ENCODE results near the gene TTLL12. TPM values are rescaled to one million over a fixed set of nuclear protein-coding genes. Genes with fewer than 3 reads are reported as not detected.

The TTLL12 gene
- polyA plus RNA-seq, 1 experiment, result 5.7 TPM

DNA sequence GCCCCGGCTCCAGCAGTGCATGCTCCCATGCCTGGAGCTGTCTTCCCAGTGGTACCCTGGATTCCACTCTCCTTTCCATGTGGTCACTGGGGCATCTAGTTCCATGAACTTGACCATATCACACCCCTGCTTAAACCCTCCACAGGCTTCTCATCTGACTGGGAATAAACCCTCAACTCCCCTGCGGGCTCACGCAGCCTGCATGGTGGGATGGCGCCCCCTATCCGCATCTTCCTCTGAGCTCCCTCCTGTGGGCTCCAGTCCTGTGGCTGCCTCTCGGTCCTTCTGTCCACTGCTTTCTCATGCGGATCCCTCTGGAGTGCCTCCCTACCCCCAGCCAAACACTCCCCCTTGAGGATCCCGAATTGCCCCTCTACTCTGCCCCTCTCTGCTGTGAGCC is 41.4 kb upstream of the TTLL12 start:
- ChIA-PET POLR2A (interaction anchor here (0.7 kb wide), 1 partner anchor 8 kb away, joined by 6 read pairs; no protein-coding TSS in a partner anchor), CTCF (interaction anchor here (1.0 to 2.7 kb wide), 5 partner anchors 45 to 161 kb away, joined by 3 to 8 read pairs (median 5); no protein-coding TSS in a partner anchor)

DNA sequence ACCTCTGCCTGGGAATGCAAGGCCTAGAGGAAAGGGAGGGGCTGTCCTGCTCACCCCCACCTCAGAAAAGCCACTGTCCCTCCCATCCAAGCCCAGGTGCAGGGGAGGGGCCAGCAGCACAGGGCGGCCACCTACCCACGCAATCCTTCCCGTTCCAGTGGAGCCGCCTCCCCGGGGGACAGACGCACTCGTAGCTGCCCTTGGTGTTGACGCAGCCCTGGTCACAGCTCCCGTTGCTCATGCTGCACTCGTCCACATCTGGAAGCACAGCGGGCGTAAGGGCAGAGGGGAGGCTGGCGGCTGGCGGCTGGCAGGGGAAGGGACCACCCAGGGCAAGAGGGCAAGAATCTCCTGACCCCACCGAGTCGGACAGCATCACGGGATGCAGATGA is 40.3 kb upstream of the TTLL12 start:
- H3K4me3 ChIP-seq (ENCODE audit: low read depth, low read length), result no peak overlapping the region
- ChIA-PET POLR2A (no interaction called here), CTCF (interaction anchor here (0.6 to 2.7 kb wide), 5 partner anchors 39 to 158 kb away, joined by 3 to 7 read pairs (median 5); no protein-coding TSS in a partner anchor)
- H3K9me3 ChIP-seq (ENCODE audit: control insufficient read depth, insufficient read depth, low read length), result no peaks in the 10 kb centered on the region; the same call in 1 of the 2 replicates
- no peak for DNase-seq (ENCODE audit: low read depth, low spot score)
- H3K27me3 ChIP-seq (ENCODE audit: control insufficient read depth, insufficient read depth, low read length), result peaks cover 25% of the 10 kb centered on the region
- TF ChIP-seq, protein P1, sequence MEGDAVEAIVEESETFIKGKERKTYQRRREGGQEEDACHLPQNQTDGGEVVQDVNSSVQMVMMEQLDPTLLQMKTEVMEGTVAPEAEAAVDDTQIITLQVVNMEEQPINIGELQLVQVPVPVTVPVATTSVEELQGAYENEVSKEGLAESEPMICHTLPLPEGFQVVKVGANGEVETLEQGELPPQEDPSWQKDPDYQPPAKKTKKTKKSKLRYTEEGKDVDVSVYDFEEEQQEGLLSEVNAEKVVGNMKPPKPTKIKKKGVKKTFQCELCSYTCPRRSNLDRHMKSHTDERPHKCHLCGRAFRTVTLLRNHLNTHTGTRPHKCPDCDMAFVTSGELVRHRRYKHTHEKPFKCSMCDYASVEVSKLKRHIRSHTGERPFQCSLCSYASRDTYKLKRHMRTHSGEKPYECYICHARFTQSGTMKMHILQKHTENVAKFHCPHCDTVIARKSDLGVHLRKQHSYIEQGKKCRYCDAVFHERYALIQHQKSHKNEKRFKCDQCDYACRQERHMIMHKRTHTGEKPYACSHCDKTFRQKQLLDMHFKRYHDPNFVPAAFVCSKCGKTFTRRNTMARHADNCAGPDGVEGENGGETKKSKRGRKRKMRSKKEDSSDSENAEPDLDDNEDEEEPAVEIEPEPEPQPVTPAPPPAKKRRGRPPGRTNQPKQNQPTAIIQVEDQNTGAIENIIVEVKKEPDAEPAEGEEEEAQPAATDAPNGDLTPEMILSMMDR (IDR thresholded peaks at IDR 0.05; ENCODE audit: low read depth, low read length), result no peak
- no peak overlapping the region for H3K27ac ChIP-seq (ENCODE audit: low read depth, low read length)

More for the DNA sequence above, 41.4 kb upstream of the TTLL12 start:
- Histone ChIP-seq H3K4me3 (ENCODE audit: low read depth, low read length) (no peak overlapping the region), H3K27ac (ENCODE audit: low read depth, low read length) (no peak overlapping the region), H3K9me3 (ENCODE audit: control insufficient read depth, insufficient read depth, low read length) (no peaks in the 10 kb centered on the region; the same call in 1 of the 2 replicates), H3K27me3 (ENCODE audit: control insufficient read depth, insufficient read depth, low read length) (peaks cover 29% of the 10 kb centered on the region)
- TF ChIP-seq, protein P1 (IDR thresholded peaks at IDR 0.05; ENCODE audit: low read depth, low read length), result peak; percentile 30; the same call in 1 of the 2 replicates
- DNase-seq (ENCODE audit: low read depth, low spot score), result no peak

DNA sequence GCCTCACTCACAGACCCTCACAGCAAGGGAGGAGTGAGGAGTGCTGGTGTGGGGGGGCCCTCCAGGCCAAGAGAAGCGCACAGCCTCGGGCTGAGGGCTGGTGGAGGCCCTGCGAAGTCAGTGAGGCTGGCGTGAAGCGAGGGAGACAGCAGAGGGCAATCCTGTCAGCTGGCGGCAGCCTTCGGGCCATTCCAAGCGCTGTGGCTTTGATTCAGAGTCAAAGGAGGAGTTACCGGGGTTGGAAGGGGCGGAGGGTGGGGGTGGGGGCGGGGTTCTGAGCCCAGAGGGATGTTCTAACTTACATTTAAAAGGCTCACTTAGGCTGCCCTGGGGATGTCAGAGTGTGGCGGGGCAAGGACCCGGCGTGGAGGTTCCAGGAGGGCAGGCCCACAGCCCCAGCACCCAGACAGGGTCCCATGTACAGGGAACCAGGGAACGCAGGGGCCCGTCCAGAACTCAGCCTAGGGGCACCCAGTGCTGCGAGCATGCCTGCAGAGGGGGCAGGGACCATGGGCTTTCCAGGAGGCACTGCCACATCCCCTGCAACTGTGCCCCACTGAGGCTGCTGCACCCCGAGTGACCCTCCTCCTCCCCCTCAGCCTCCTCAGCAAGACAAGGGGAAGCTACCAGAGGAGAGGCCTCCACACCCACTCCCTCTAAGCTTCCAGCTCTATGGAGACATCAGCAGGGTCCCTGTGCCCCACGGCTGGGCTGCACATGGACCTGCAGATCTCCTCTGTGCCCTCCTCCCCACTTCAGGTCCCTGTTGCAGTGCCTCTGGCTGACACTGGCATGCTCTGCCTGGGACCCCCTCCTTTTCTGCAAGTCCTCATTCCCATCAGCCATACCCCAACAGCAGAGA is 39.7 kb upstream of the TTLL12 start:
- Histone ChIP-seq H3K9me3 (ENCODE audit: control insufficient read depth, insufficient read depth, low read length) (no peaks in the 10 kb centered on the region; the same call in 1 of the 2 replicates), H3K4me3 (ENCODE audit: low read depth, low read length) (no peak overlapping the region), H3K27me3 (ENCODE audit: control insufficient read depth, insufficient read depth, low read length) (peaks cover 23% of the 10 kb centered on the region), H3K27ac (ENCODE audit: low read depth, low read length) (no peak overlapping the region)
- POLR2A ChIA-PET, result no interaction called here
- no peak for DNase-seq (ENCODE audit: low read depth, low spot score)
- TF ChIP-seq, protein P1 (IDR thresholded peaks at IDR 0.05; ENCODE audit: low read depth, low read length), result peak; percentile 23; the same call in 1 of the 2 replicates
- CTCF ChIA-PET, result interaction anchor here (0.5 to 2.7 kb wide), 4 partner anchors 39 to 164 kb away, joined by 3 to 7 read pairs (median 7); no protein-coding TSS in a partner anchor

DNA sequence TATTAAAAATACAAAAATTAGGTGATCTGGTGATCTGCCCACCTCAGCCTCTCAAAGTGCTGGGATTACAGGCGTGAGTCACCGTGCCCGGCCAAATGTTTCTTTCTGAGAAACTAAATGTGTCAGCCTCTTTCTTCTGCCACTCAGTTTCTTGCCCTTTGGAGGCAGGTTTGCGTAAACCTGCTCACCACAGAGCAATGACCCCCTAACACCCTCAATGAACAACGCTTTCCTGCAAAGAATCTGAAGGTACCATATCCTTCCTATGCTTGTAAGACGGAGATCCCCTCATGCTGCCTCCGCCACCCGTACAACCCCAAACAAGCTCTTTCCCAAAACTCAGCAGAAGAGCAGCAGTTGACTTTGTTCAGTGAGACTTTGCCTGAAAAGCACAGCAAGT is 38.7 kb upstream of the TTLL12 start:
- no peak for DNase-seq (ENCODE audit: low read depth, low spot score)
- CTCF ChIA-PET, result interaction anchor here (1.1 to 2.0 kb wide), 2 partner anchors 38 to 121 kb away, joined by 3 to 7 read pairs; no protein-coding TSS in a partner anchor
- no peak overlapping the region for H3K27ac ChIP-seq (ENCODE audit: low read depth, low read length)
- TF ChIP-seq, protein P1 (IDR thresholded peaks at IDR 0.05; ENCODE audit: low read depth, low read length), result no peak
- H3K27me3 ChIP-seq (ENCODE audit: control insufficient read depth, insufficient read depth, low read length), result peaks cover 19% of the 10 kb centered on the region
- no peaks in the 10 kb centered on the region; the same call in 1 of the 2 replicates for H3K9me3 ChIP-seq (ENCODE audit: control insufficient read depth, insufficient read depth, low read length)
- H3K4me3 ChIP-seq (ENCODE audit: low read depth, low read length), result no peak overlapping the region
- POLR2A ChIA-PET, result no interaction called here

DNA sequence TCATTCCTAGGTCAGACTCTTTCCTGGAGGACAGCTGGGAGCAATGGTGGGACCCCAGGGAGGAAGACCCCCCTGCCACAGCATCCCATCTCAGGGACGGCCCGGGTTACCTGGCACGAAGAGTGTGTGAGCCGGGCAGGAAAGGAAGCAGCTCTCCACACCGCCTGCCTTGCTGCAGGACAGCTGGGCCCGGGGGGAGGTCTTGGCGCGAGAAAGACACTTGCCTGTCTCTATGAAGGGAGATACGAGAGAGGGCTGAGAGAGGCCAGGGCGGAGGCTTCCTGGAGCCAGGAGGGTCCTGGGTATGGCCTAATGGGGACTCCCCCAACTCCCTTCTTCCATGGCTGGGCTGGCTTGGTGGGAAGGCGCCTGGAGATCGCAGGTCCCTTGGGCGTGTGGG is 36.1 kb upstream of the TTLL12 start:
- TF ChIP-seq, protein P1 (IDR thresholded peaks at IDR 0.05; ENCODE audit: low read depth, low read length), result no peak
- Histone ChIP-seq H3K27ac (ENCODE audit: low read depth, low read length) (no peak overlapping the region), H3K27me3 (ENCODE audit: control insufficient read depth, insufficient read depth, low read length) (peaks cover 25% of the 10 kb centered on the region), H3K9me3 (ENCODE audit: control insufficient read depth, insufficient read depth, low read length) (no peaks in the 10 kb centered on the region; the same call in 1 of the 2 replicates), H3K4me3 (ENCODE audit: low read depth, low read length) (no peak overlapping the region)
- ChIA-PET CTCF (no interaction called here), POLR2A (no interaction called here)
- no peak for DNase-seq (ENCODE audit: low read depth, low spot score)

Measured in AG04450 (cell line).